Measurements from ENCODE around the gene MATCAP1.

DNA sequence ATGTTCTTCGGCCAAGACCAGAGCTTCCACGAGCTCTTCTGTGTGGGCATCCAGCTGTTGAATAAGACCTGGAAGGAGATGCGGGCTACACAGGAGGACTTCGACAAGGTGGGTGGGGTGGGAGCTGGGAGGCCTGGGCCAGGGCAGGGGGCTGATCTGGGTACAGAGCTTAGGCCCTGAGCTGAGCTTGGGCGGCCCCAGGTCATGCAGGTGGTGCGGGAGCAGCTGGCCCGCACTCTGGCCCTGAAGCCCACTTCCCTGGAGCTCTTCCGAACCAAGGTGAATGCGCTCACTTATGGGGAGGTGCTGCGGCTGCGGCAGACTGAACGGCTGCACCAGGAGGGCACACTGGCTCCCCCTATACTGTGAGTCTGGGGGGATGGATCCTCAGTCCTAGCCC lies 18.7 kb upstream of the MATCAP1 start:
- TF ChIP-seq, protein P1, sequence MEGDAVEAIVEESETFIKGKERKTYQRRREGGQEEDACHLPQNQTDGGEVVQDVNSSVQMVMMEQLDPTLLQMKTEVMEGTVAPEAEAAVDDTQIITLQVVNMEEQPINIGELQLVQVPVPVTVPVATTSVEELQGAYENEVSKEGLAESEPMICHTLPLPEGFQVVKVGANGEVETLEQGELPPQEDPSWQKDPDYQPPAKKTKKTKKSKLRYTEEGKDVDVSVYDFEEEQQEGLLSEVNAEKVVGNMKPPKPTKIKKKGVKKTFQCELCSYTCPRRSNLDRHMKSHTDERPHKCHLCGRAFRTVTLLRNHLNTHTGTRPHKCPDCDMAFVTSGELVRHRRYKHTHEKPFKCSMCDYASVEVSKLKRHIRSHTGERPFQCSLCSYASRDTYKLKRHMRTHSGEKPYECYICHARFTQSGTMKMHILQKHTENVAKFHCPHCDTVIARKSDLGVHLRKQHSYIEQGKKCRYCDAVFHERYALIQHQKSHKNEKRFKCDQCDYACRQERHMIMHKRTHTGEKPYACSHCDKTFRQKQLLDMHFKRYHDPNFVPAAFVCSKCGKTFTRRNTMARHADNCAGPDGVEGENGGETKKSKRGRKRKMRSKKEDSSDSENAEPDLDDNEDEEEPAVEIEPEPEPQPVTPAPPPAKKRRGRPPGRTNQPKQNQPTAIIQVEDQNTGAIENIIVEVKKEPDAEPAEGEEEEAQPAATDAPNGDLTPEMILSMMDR (IDR thresholded peaks at IDR 0.05): no peak
- TF ChIP-seq EZH2 (IDR thresholded peaks at IDR 0.05; ENCODE audit: borderline replicate concordance, insufficient read depth, low read depth, low read length, poor library complexity, severe bottlenecking): no peak

All from B cell (primary cell).